Lower lobe of right lung (tissue), 2 donors: ENCODE results near the gene GPR107. TPM values are rescaled to one million over a fixed set of nuclear protein-coding genes. Genes with fewer than 3 reads are reported as not detected.
"Not testable (repeated sequence)": the region's sequence is repeated elsewhere in the genome, so short reads cannot be mapped to it uniquely, and the experiment has no call there.

Source experiments
- ATAC-seq, 2 donors: fragments of 200-7000 bp; cut with Tn5 transposase; one replicate each; pipeline ENCODE4 v1.9.1; 2020 to 2022; ENCODE audit warnings: mild to moderate bottlenecking in 2 of 2, moderate library complexity in 2 of 2
- DNase-seq: peaks from one replicate; pipeline ENCODE4 v3.0.0-alpha.2; 2020
- H3K27ac ChIP-seq: fragments of 200-600 bp; one replicate; pipeline ENCODE4 v1.8.0; 2022
- H3K27me3 ChIP-seq: fragments of 200-600 bp; one replicate; pipeline ENCODE4 v1.8.0; 2022; ENCODE audit warnings: low read depth
- H3K36me3 ChIP-seq: fragments of 200-600 bp; one replicate; pipeline ENCODE4 v1.8.0; 2022; ENCODE audit warnings: mild to moderate bottlenecking
- H3K4me1 ChIP-seq: fragments of 200-600 bp; one replicate; pipeline ENCODE4 v1.8.0; 2022
- H3K4me3 ChIP-seq: fragments of 200-600 bp; one replicate; pipeline ENCODE4 v1.8.0; 2022; ENCODE audit warnings: mild to moderate bottlenecking
- H3K9me3 ChIP-seq: fragments of 200-600 bp; one replicate; pipeline ENCODE4 v1.8.0; 2022
- intact Hi-C: fragments of 100-400 bp; cut with DNase I; formaldehyde crosslinking; loops from one replicate; pipeline ENCODE4 v1.11.0; 2022
- total RNA-seq: library from RNA; stranded (reverse); fragmentation: NEBNext Ultra II Directional; extraction: Animal tissue kit (Norgen Biotek cat#: 25700); gene quantifications from one replicate; pipeline ENCODE4 v1.2.1, GENCODE V29; 2021
- TF ChIP-seq, protein P1 (sequence below): fragments of 200-600 bp; IDR thresholded peaks from one replicate; pipeline ENCODE4 v1.8.0; 2022; ENCODE audit warnings: antibody characterized with exemption, mild to moderate bottlenecking
- donor health status: DM: no; HTN: yes; CAD: no; lungs with severe emphysema.

The GPR107 gene
- total RNA-seq, 1 donor from 2014 or later = 43.0 TPM

- DNase-seq (no peak), ATAC-seq (no peak)
- Histone ChIP-seq H3K27me3 (no peaks in the 10 kb centered on the region), H3K9me3 (no peaks in the 10 kb centered on the region), H3K36me3 (no peaks in the 10 kb centered on the region), H3K27ac (no peak overlapping the region), H3K4me3 (no peak overlapping the region), H3K4me1 (no peaks in the 10 kb centered on the region)
- TF ChIP-seq, protein P1, sequence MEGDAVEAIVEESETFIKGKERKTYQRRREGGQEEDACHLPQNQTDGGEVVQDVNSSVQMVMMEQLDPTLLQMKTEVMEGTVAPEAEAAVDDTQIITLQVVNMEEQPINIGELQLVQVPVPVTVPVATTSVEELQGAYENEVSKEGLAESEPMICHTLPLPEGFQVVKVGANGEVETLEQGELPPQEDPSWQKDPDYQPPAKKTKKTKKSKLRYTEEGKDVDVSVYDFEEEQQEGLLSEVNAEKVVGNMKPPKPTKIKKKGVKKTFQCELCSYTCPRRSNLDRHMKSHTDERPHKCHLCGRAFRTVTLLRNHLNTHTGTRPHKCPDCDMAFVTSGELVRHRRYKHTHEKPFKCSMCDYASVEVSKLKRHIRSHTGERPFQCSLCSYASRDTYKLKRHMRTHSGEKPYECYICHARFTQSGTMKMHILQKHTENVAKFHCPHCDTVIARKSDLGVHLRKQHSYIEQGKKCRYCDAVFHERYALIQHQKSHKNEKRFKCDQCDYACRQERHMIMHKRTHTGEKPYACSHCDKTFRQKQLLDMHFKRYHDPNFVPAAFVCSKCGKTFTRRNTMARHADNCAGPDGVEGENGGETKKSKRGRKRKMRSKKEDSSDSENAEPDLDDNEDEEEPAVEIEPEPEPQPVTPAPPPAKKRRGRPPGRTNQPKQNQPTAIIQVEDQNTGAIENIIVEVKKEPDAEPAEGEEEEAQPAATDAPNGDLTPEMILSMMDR = no peak
- intact Hi-C loops = no loop called here
Measured at GRCh38 chr9:130013326-130013725, 40.4 kb upstream of the GPR107 start.

DNA sequence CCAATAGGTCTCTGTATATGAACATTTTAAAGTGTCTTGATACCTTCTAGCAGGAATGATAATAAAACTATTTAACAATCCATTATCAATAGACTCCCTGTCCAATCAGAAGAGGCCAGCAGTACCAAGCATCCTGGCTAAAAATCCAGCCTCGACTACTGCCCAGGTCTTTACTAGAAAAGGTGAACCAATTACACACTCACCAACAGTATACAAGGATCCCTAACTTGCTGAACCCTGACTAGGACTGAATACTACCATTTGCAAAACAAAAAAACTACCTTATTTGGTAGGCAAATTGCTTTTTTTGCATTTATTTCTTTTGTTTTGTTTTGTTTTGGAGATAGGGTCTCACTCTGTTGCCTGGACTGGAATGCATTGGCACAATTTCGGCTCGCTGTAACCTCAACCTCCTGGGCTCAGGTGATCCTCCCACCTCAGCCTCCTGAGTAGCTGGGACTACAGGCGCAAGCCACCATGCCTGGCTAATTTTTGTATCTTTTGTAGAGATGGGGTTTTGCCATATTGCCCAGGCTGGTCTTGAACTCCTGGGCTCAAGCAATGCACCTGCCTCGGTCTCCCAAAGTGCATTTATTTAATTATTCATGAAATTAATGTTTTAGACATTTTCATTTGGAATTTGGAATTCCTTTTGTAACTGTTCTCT is 38.2 kb upstream of the GPR107 start:
- H3K27me3 ChIP-seq = no peaks in the 10 kb centered on the region
- no peaks in the 10 kb centered on the region for H3K9me3 ChIP-seq
- H3K4me1 ChIP-seq = no peaks in the 10 kb centered on the region
- H3K36me3 ChIP-seq = no peaks in the 10 kb centered on the region
- intact Hi-C loops = no loop called here
- H3K4me3 ChIP-seq = no peak overlapping the region
- TF ChIP-seq, protein P1 = no peak
- ATAC-seq = no peak
- H3K27ac ChIP-seq = no peak overlapping the region
- no peak for DNase-seq

- DNase-seq = no peak
- Histone ChIP-seq H3K36me3 (no peaks in the 10 kb centered on the region), H3K27ac (no peak overlapping the region), H3K4me3 (no peak overlapping the region), H3K4me1 (no peaks in the 10 kb centered on the region), H3K27me3 (no peaks in the 10 kb centered on the region), H3K9me3 (no peaks in the 10 kb centered on the region)
- TF ChIP-seq, protein P1 = no peak
- intact Hi-C loops = no loop called here
- ATAC-seq = peak in 1 of 2 donors; percentile 39
Measured at GRCh38 chr9:130017076-130017475, 36.6 kb upstream of the GPR107 start.

DNA sequence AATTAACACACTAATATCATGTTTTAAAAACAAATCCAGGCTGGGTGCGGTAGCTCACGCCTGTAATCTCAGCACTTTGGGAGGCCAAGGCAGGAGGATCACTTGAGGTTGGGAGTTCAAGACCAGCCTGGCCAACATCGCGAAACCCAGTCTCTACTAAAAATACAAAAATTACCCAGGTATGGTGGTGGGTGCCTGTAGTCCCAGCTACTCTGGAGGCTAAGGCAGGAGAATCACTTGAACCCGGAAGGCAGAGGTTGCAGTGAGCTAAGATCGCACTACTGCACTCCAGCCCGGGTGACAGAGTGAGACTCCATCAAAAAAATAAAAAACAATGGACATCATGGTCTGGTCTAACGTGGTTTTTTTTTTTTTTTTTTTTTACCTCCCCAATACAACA is 36.2 kb upstream of the GPR107 start:
- DNase-seq, H3K9me3 ChIP-seq, H3K4me3 ChIP-seq, intact Hi-C loops, H3K4me1 ChIP-seq, H3K27me3 ChIP-seq, H3K27ac ChIP-seq, ATAC-seq, H3K36me3 ChIP-seq: not testable (repeated sequence)

DNA sequence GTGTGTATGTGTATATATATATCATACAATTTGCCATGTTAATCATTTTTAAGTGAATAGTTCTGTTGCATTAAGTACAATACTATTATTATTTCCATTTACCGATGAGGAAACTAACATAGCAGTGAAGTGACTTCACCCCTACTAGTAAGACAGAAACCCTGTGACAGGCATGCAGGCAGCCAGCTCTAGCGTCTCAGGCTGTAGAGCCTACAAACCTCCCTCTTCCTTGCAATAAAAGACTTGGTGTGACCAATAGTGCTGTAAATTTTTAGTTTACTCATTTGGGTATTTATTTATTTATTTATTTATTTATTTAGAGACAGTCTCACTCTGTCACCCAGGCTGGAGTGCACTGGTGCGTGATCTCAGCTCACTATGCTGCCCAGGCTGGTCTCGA is 35.4 kb upstream of the GPR107 start:
- H3K4me1 ChIP-seq = peaks cover 3% of the 10 kb centered on the region
- TF ChIP-seq, protein P1 = no peak
- no peak overlapping the region for H3K4me3 ChIP-seq
- H3K36me3 ChIP-seq = no peaks in the 10 kb centered on the region
- ATAC-seq (no peak), DNase-seq (no peak)
- no peaks in the 10 kb centered on the region for H3K27me3 ChIP-seq
- H3K9me3 ChIP-seq = no peaks in the 10 kb centered on the region
- no peak overlapping the region for H3K27ac ChIP-seq
- intact Hi-C loops = no loop called here

DNA sequence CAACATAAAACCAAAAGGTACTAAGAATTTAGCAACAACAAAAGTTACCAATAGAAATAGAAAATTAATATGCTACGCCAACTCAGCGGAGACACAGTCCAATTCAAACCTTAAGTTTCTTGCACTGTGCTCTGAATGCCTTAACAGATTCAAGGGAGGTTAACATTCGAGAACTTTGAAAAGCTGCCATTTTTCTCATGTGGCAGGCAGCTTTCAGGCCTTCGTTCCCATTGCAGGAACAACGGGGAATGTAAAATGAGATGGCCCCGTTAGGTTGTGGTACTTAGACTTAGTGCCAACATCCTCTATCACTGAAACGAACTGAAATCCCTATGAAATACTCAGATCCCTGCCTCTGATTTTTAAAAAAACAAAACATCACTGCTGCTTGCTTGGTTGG is 33.1 kb upstream of the GPR107 start:
- intact Hi-C loops = no loop called here
- no peak overlapping the region for H3K27ac ChIP-seq
- H3K27me3 ChIP-seq = no peaks in the 10 kb centered on the region

More for the DNA sequence above, 33.1 kb upstream of the GPR107 start:
- H3K4me1 ChIP-seq = peaks cover 21% of the 10 kb centered on the region
- TF ChIP-seq, protein P1 = no peak
- no peaks in the 10 kb centered on the region for H3K36me3 ChIP-seq
- DNase-seq (no peak), ATAC-seq (no peak)
- H3K9me3 ChIP-seq = no peaks in the 10 kb centered on the region
- H3K4me3 ChIP-seq = no peak overlapping the region
